ENCODE results near the gene PSMB5. TPM values are rescaled to one million over a fixed set of nuclear protein-coding genes. Genes with fewer than 3 reads are reported as not detected.

The PSMB5 gene
- total and polyA plus RNA-seq, 9 of the 15 experiments (the other 6 are each of a cell fraction or from before 2014, with no cell fraction given) = 198 to 1,870 (median 269) TPM

- TF ChIP-seq RREB1 (CRISPR knock-in tag; IDR thresholded peaks at IDR 0.05) (0 out of 2 replicates have a peak, but pooled peaks have one; percentile 19), SIX5 (IDR thresholded peaks at IDR 0.05; ENCODE audit: borderline replicate concordance in 1 of 2, insufficient read depth in 1 of 2, low read depth in 1 of 2, low read length in 2 of 2) (no peak), ARID1B (IDR thresholded peaks at IDR 0.05) (peak; percentile 73), ZNF444 (CRISPR knock-in tag; IDR thresholded peaks at IDR 0.05) (no peak)
- TF ChIP-seq, protein P1, sequence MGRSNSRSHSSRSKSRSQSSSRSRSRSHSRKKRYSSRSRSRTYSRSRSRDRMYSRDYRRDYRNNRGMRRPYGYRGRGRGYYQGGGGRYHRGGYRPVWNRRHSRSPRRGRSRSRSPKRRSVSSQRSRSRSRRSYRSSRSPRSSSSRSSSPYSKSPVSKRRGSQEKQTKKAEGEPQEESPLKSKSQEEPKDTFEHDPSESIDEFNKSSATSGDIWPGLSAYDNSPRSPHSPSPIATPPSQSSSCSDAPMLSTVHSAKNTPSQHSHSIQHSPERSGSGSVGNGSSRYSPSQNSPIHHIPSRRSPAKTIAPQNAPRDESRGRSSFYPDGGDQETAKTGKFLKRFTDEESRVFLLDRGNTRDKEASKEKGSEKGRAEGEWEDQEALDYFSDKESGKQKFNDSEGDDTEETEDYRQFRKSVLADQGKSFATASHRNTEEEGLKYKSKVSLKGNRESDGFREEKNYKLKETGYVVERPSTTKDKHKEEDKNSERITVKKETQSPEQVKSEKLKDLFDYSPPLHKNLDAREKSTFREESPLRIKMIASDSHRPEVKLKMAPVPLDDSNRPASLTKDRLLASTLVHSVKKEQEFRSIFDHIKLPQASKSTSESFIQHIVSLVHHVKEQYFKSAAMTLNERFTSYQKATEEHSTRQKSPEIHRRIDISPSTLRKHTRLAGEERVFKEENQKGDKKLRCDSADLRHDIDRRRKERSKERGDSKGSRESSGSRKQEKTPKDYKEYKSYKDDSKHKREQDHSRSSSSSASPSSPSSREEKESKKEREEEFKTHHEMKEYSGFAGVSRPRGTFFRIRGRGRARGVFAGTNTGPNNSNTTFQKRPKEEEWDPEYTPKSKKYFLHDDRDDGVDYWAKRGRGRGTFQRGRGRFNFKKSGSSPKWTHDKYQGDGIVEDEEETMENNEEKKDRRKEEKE (IDR thresholded peaks at IDR 0.05; ENCODE audit: borderline replicate concordance in 1 of 2, control insufficient read depth in 1 of 2, low read depth in 2 of 2, low read length in 1 of 2) = peak in 1 of 2 experiments; percentile 38; a peak in 1 of 4 replicates
- TF ChIP-seq, protein P2, sequence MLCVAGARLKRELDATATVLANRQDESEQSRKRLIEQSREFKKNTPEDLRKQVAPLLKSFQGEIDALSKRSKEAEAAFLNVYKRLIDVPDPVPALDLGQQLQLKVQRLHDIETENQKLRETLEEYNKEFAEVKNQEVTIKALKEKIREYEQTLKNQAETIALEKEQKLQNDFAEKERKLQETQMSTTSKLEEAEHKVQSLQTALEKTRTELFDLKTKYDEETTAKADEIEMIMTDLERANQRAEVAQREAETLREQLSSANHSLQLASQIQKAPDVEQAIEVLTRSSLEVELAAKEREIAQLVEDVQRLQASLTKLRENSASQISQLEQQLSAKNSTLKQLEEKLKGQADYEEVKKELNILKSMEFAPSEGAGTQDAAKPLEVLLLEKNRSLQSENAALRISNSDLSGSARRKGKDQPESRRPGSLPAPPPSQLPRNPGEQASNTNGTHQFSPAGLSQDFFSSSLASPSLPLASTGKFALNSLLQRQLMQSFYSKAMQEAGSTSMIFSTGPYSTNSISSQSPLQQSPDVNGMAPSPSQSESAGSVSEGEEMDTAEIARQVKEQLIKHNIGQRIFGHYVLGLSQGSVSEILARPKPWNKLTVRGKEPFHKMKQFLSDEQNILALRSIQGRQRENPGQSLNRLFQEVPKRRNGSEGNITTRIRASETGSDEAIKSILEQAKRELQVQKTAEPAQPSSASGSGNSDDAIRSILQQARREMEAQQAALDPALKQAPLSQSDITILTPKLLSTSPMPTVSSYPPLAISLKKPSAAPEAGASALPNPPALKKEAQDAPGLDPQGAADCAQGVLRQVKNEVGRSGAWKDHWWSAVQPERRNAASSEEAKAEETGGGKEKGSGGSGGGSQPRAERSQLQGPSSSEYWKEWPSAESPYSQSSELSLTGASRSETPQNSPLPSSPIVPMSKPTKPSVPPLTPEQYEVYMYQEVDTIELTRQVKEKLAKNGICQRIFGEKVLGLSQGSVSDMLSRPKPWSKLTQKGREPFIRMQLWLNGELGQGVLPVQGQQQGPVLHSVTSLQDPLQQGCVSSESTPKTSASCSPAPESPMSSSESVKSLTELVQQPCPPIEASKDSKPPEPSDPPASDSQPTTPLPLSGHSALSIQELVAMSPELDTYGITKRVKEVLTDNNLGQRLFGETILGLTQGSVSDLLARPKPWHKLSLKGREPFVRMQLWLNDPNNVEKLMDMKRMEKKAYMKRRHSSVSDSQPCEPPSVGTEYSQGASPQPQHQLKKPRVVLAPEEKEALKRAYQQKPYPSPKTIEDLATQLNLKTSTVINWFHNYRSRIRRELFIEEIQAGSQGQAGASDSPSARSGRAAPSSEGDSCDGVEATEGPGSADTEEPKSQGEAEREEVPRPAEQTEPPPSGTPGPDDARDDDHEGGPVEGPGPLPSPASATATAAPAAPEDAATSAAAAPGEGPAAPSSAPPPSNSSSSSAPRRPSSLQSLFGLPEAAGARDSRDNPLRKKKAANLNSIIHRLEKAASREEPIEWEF (CRISPR knock-in tag; IDR thresholded peaks at IDR 0.05) = no peak
These were observed 52.0 kb downstream of the PSMB5 start, which contains the start of gene AJUBA (continued) for GRCh38 chr14:22982477-22983245.
